SW 1271 (cell line): ENCODE results near the gene CERS1.

Source experiments
- DNase-seq, 2 experiments: peaks; one replicate each; lab custom pipeline; 2025; lab: John Stamatoyannopoulos, UW

The CERS1 gene

GRCh38 chr19:18856385-18857126 lies 39.4 kb downstream of the CERS1 start:
- no peak for DNase-seq

- no peak for DNase-seq
These were observed 40.1 kb downstream of the CERS1 start for GRCh38 chr19:18855647-18856384.

DNA sequence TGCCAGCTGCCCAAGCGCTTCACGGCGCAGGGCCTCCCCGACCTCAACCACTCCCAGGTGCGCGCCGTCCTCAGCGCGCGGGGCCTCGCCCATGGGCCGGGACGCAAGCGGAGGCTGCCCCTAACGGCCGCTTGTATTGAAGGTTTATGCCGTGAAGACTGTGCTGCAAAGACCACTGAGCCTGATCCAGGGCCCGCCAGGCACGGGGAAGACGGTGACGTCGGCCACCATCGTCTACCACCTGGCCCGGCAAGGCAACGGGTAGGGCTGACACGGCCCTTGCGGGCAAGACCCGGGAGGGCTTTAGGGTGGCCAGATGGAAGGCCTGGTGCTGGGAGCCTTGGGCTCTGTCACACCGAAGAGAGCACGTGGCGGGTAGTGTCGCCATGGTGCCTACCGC lies 41.0 kb downstream of the CERS1 start:
- no peak for DNase-seq

DNA sequence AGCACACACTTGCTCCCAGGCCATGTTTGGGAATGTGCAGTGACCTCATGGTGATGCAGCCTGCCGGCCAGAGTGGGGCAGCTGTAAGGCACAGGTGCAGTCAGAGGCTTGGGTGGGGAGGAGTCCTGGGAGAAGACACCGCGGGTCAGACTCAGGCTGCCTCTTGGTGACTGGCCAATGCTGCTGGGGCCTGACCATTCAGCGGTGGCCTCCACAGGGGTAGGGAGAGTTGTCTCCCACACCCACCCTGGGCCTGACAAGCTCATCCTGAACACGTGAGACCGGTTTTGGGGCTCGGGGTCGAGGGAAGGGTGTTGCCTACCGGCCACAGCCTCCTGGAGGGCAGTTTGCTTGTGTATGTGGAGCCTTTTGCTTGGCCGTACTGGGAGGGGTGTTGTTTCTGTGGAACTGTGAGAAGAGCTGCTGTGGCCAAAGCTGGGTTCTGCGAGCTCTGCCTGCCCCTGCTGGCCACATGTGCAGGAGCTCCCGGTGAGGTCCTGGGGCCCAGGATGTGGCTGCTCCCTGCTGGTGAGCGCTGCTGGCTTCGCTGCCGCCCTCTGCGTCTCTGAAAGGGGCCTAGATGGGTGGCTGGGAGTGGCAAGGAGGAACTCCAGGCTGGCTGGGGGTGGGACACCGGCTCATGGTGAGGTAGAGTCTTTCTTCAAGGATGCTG lies 42.1 kb downstream of the CERS1 start:
- DNase-seq, result no peak

DNA sequence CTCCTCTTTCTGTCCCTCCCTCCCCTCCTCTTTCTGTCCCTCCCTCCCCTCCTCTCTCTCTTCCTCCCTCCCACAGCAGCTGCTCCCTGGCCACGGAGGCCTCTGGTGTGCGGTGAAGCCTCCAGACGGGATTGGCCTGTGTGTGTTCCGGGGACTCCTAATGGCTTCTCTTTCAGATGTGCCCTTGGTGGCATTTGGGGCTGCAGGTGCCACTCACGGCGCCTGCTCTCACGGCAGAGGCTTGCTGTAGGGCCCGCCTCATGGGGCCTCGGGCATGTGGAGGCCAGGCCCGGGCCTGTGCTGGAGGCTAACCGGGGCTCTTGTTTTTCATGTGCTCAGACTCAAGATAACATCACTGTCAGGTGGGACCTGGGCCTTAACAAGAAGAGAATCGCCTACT lies 43.3 kb downstream of the CERS1 start:
- no peak for DNase-seq

- no peak for DNase-seq
These were observed 44.2 kb downstream of the CERS1 start for GRCh38 chr19:18851673-18852325.

- no peak for DNase-seq
These were observed 45.2 kb downstream of the CERS1 start for GRCh38 chr19:18850471-18851375.

GRCh38 chr19:18849838-18850400 lies 46.0 kb downstream of the CERS1 start:
- DNase-seq, result no peak

GRCh38 chr19:18848878-18849661 lies 46.9 kb downstream of the CERS1 start:
- DNase-seq, result no peak

DNA sequence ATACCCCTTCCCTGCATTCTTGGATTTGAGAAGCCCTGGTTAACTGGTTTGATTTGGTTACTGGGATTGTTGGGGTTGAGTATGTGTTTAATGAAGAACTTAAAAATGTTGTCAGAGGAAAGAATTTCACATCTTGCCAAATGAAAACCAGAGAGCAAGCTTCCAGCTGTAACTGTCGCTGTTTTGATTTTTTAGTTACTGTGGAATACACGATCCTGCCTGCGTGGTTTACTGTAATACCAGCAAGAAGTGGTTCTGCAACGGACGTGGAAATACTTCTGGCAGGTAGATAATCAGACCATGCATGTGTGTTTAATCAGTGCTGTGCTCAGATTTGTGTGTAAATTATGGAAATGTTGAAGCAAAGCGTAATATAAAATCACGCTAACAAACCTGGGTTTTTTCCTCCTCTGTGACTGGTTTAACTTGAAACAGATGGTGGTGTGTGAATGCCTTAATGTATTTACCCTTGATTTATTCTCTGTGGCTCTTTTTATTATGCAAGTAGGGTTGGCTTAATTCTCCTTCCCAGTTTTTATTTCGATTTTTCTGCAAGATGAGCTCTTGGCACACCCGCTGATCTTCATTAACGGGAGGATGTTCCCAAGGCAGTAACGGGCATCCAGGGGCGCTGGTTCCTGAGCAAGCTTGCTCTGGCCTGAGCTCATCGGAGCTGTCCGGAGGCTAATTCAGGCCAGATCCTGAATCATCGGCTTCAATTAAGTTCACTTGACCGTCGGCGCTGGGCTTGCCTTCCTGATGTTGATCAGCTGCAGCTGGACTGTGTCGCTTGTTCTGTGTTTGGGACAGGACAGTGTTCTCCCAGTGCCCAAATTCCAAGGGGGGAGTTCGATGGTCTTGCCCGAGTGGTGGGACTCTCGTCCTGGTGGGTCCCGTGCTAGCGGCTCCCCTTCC lies 48.2 kb downstream of the CERS1 start:
- DNase-seq, result no peak

- DNase-seq, result peak in 1 of 2 experiments; percentile 44
These were observed 49.0 kb downstream of the CERS1 start for GRCh38 chr19:18846862-18847548.

GRCh38 chr19:18845961-18846360 lies 50.0 kb downstream of the CERS1 start:
- DNase-seq, result no peak

GRCh38 chr19:18844806-18845329 lies 51.1 kb downstream of the CERS1 start:
- no peak for DNase-seq

- DNase-seq, result no peak
These were observed 52.0 kb downstream of the CERS1 start for GRCh38 chr19:18843960-18844359.

- no peak for DNase-seq
These were observed 53.8 kb downstream of the CERS1 start for GRCh38 chr19:18842166-18842565.

- no peak for DNase-seq
These were observed 54.6 kb downstream of the CERS1 start for GRCh38 chr19:18841400-18841799.

GRCh38 chr19:18840288-18841267 lies 55.4 kb downstream of the CERS1 start:
- no peak for DNase-seq
